Memory B cell (primary cell): ENCODE results near the gene ATP6V1B1.

Source experiments
- ATAC-seq: fragments of 150-1000 bp; cut with Tn5 transposase; 2 replicates; pipeline ENCODE4 v1.10.0; 2021; ENCODE audit warnings: low read depth, mild to moderate bottlenecking, moderate library complexity
- DNase-seq, 2 donors: peaks; one replicate each; pipeline ENCODE4 v3.0.0; 2022; ENCODE audit warnings: low spot score in 2 of 2
- H3K27ac Mint-ChIP-seq: one replicate; pipeline ENCODE4 v1.8.0; 2022; ENCODE audit warnings: mild to moderate bottlenecking, moderate library complexity, mixed read lengths
- H3K27me3 Mint-ChIP-seq: one replicate; pipeline ENCODE4 v1.8.0; 2022; ENCODE audit warnings: mixed read lengths
- H3K36me3 Mint-ChIP-seq: one replicate; pipeline ENCODE4 v1.8.0; 2022; ENCODE audit warnings: mild to moderate bottlenecking, mixed read lengths
- H3K4me1 Mint-ChIP-seq: one replicate; pipeline ENCODE4 v1.8.0; 2022; ENCODE audit warnings: mixed read lengths
- H3K4me3 Mint-ChIP-seq: one replicate; pipeline ENCODE4 v1.8.0; 2022; ENCODE audit warnings: mild to moderate bottlenecking, moderate library complexity, mixed read lengths
- H3K9me3 Mint-ChIP-seq: one replicate; pipeline ENCODE4 v1.8.0; 2022; ENCODE audit warnings: mixed read lengths

The ATP6V1B1 gene

GRCh38 chr2:70927138-70927537 is 8.6 kb upstream of the ATP6V1B1 start:
- H3K27ac Mint-ChIP-seq = no peak overlapping the region
- H3K36me3 Mint-ChIP-seq = no peaks in the 10 kb centered on the region
- DNase-seq (no peak), ATAC-seq (no peak)
- H3K27me3 Mint-ChIP-seq = peaks cover 22% of the 10 kb centered on the region
- peaks cover 8% of the 10 kb centered on the region for H3K4me1 Mint-ChIP-seq
- H3K9me3 Mint-ChIP-seq = no peaks in the 10 kb centered on the region
- no peak overlapping the region for H3K4me3 Mint-ChIP-seq

DNA sequence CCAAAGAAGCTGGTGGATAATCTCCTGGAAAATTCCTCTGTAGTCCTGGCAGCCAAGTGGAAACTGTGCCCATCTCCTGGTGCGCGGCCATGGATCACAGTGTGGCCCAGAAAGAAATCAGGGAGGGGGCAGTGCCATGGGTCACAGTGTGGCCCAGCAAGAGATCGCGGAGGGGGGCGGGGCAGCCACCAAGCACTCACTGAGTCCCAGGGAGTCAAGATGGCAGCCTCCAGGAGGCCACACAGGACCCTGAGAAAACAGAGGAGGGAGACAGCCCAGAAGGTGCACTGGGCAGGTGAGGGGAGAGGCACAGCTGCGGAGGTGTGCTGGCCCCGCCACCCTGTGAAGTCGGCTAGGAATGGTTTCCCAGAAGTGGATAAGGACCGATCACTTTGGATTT is 8.1 kb upstream of the ATP6V1B1 start:
- Mint-ChIP-seq H3K36me3 (no peaks in the 10 kb centered on the region), H3K27ac (no peak overlapping the region), H3K4me3 (no peak overlapping the region), H3K9me3 (no peaks in the 10 kb centered on the region), H3K27me3 (peaks cover 21% of the 10 kb centered on the region), H3K4me1 (peaks cover 8% of the 10 kb centered on the region)
- DNase-seq (no peak), ATAC-seq (no peak)

DNA sequence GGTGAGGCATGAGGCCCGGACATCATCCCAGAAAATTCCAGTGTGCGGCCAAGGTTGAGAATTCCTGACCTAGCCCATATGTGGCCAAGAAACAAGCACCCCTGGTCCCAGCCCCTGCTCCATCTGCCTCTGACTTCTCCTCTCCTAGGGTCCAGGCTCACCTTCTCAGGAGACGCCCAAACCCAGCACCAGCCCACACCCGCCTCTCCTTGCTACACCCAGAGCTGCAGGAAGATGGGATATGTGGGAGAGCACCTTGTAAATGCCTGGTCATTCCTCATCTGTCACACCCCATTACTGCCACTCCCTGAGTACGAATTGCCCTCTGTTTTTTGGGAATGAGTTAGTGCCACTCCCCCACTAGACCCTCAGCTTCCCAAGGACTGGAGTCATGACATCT is 7.3 kb upstream of the ATP6V1B1 start:
- ATAC-seq (no peak), DNase-seq (no peak)
- H3K27ac Mint-ChIP-seq = no peak overlapping the region
- H3K9me3 Mint-ChIP-seq = no peaks in the 10 kb centered on the region
- H3K36me3 Mint-ChIP-seq = no peaks in the 10 kb centered on the region
- H3K4me3 Mint-ChIP-seq = no peak overlapping the region
- H3K27me3 Mint-ChIP-seq = peaks cover 16% of the 10 kb centered on the region
- H3K4me1 Mint-ChIP-seq = peaks cover 8% of the 10 kb centered on the region

GRCh38 chr2:70930371-70931329 is 5.0 kb upstream of the ATP6V1B1 start:
- peaks cover 8% of the 10 kb centered on the region for H3K4me1 Mint-ChIP-seq
- H3K4me3 Mint-ChIP-seq = no peak overlapping the region
- H3K36me3 Mint-ChIP-seq = no peaks in the 10 kb centered on the region
- no peak overlapping the region for H3K27ac Mint-ChIP-seq
- no peaks in the 10 kb centered on the region for H3K9me3 Mint-ChIP-seq
- peaks cover 11% of the 10 kb centered on the region for H3K27me3 Mint-ChIP-seq
- DNase-seq (peak in 1 of 2 donors; percentile 8), ATAC-seq (peak; percentile 34)

DNA sequence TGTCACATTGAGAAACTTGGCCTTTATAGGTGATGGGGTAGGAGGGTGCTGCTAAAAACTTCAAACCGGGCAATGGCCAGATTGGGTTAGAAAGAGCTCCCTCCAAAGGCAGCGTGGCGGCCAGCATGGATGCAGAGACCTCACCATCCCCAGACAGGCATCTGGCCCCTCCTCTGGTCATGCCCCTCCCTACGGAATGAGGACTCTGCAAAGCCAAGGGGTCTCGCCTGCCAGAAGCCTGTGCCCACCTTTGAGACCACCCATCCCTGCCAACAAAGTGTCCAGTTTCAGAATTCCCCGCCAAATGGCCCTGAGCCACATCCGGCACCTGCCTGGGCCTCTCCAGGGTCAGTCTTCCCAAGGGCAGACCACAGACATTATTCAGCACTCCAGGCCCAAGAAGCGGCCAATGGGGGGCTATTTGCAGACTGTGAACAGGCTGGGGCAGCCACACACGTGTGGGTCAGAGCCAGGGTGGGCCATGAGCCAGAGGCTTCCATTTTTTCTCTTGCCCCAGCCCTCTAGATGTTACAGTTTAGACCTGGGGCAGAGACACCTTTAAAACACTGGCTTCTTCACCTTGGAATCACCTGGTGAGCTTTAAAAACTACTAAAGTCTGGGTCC is 4.2 kb upstream of the ATP6V1B1 start:
- H3K4me1 Mint-ChIP-seq = peaks cover 8% of the 10 kb centered on the region
- H3K9me3 Mint-ChIP-seq = no peaks in the 10 kb centered on the region
- H3K36me3 Mint-ChIP-seq = no peaks in the 10 kb centered on the region
- DNase-seq (no peak), ATAC-seq (no peak)
- no peak overlapping the region for H3K4me3 Mint-ChIP-seq
- peaks cover 11% of the 10 kb centered on the region for H3K27me3 Mint-ChIP-seq
- H3K27ac Mint-ChIP-seq = no peak overlapping the region

GRCh38 chr2:70932631-70933230 is 3.0 kb upstream of the ATP6V1B1 start:
- ATAC-seq (no peak), DNase-seq (no peak)
- H3K4me1 Mint-ChIP-seq = peaks cover 8% of the 10 kb centered on the region
- H3K36me3 Mint-ChIP-seq = no peaks in the 10 kb centered on the region
- peaks cover 7% of the 10 kb centered on the region for H3K27me3 Mint-ChIP-seq
- H3K4me3 Mint-ChIP-seq = no peak overlapping the region
- H3K27ac Mint-ChIP-seq = no peak overlapping the region
- no peaks in the 10 kb centered on the region for H3K9me3 Mint-ChIP-seq

- Mint-ChIP-seq H3K27me3 (peaks cover 5% of the 10 kb centered on the region), H3K4me1 (peaks cover 8% of the 10 kb centered on the region), H3K9me3 (no peaks in the 10 kb centered on the region), H3K27ac (no peak overlapping the region), H3K4me3 (no peak overlapping the region), H3K36me3 (no peaks in the 10 kb centered on the region)
- DNase-seq (no peak), ATAC-seq (no peak)
Observed at GRCh38 chr2:70934981-70935380, 719 bp upstream of the ATP6V1B1 start.

- no peak for ATAC-seq
- H3K36me3 Mint-ChIP-seq = no peaks in the 10 kb centered on the region
- H3K4me3 Mint-ChIP-seq = no peak overlapping the region
- no peak for DNase-seq
- H3K27me3 Mint-ChIP-seq = peaks cover 7% of the 10 kb centered on the region
- no peak overlapping the region for H3K27ac Mint-ChIP-seq
- H3K4me1 Mint-ChIP-seq = no peaks in the 10 kb centered on the region
- H3K9me3 Mint-ChIP-seq = no peaks in the 10 kb centered on the region
Observed at GRCh38 chr2:70936165-70936978, 672 bp downstream of the ATP6V1B1 start.

DNA sequence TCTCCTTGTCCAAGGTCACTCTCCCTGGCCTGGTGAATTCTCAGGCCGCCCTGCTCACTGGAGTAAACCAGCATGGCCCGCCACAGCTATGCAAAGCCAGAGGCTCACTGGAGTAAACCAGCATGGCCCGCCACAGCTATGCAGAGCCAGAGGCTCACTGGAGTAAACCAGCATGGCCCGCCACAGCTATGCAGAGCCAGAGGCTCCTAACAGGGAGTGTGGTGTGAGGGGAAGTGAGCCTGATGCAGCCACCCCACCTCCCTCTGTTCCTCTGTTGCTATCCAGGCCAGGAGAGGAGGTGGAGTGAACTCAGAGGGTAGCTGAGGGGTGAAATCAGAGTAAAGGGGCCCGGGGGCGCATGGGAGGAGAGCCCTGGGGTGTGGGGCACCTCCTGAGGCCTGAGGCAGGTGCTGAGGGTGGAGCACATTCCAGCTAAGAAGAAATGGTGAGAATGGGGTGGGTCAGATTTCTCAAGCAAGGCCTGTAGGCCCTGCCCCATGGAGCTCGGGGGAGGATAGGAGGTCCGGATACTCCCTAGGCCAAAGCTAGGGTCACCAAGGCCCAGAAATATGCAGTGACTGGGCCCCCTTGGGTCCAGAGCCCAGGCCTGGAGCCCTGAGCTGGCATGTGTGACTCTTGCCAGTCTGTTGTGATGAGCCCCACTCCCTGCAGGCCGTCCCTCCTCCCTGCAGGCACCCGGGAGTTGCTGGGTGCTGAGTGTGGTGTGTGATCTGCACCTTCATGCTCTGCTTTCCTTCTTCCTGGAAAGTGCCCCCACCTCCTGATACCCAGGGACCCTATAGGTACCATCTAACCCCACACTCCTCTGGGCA is 1.5 kb downstream of the ATP6V1B1 start:
- no peak for DNase-seq
- H3K9me3 Mint-ChIP-seq = no peaks in the 10 kb centered on the region
- H3K27me3 Mint-ChIP-seq = peaks cover 7% of the 10 kb centered on the region
- H3K4me1 Mint-ChIP-seq = no peaks in the 10 kb centered on the region
- H3K4me3 Mint-ChIP-seq = no peak overlapping the region
- no peaks in the 10 kb centered on the region for H3K36me3 Mint-ChIP-seq
- no peak overlapping the region for H3K27ac Mint-ChIP-seq
- ATAC-seq = no peak

DNA sequence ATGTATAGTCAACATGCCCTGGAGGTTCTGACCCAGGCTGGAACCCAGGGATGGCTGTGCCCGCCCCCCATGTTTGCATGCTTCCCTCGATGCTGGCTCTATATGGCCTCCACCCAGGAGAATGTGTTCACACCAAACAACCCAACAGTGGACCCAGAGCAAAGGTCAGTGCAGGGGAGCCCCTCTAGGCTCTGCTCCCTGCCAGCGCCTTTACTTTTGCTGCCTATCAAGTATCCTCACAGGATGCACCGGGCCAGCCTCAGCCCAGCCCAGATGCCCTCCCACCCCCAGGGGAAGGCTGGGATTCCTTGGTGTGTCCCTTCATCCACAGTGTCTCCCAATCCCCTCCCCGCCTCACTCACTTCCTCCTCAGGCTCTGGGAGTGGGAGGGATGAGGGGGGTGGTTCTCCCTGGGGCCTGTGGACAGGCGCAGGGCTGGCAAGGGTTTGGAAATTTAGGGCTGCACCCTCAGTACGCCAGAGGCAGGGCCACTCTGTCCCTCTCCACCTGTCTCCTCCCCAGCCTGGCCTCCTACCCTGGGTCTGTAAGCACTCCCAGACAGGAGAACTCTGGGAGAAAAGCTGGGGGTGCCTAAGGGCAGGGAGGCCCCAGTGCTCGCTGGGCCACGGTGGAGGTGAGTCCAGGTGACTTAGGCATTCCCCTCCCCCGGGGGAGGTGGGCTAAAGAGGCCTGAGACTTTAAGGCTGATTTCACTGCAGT is 2.3 kb downstream of the ATP6V1B1 start:
- Mint-ChIP-seq H3K27ac (no peak overlapping the region), H3K36me3 (no peaks in the 10 kb centered on the region), H3K9me3 (no peaks in the 10 kb centered on the region), H3K27me3 (peaks cover 7% of the 10 kb centered on the region), H3K4me3 (no peak overlapping the region), H3K4me1 (no peaks in the 10 kb centered on the region)
- DNase-seq (no peak), ATAC-seq (no peak)

- Mint-ChIP-seq H3K36me3 (no peaks in the 10 kb centered on the region), H3K27ac (no peak overlapping the region), H3K9me3 (no peaks in the 10 kb centered on the region), H3K27me3 (peaks cover 7% of the 10 kb centered on the region), H3K4me3 (no peak overlapping the region), H3K4me1 (no peaks in the 10 kb centered on the region)
- no peak for DNase-seq
- ATAC-seq = no peak
Observed at GRCh38 chr2:70938586-70938950, 2.9 kb downstream of the ATP6V1B1 start.

GRCh38 chr2:70939001-70939838 is 3.5 kb downstream of the ATP6V1B1 start:
- ATAC-seq (no peak), DNase-seq (no peak)
- no peaks in the 10 kb centered on the region for H3K36me3 Mint-ChIP-seq
- H3K27ac Mint-ChIP-seq = no peak overlapping the region
- H3K9me3 Mint-ChIP-seq = no peaks in the 10 kb centered on the region
- H3K4me1 Mint-ChIP-seq = no peaks in the 10 kb centered on the region
- H3K4me3 Mint-ChIP-seq = no peak overlapping the region
- peaks cover 8% of the 10 kb centered on the region for H3K27me3 Mint-ChIP-seq
